Astrocyte (in vitro differentiated cells and primary cell): Measurements from ENCODE around the gene VGLL4. TPM values are rescaled to one million over a fixed set of nuclear protein-coding genes. Genes with fewer than 3 reads are reported as not detected.

Source experiments
- DNase-seq: peaks from one replicate; pipeline ENCODE4 v3.0.0-alpha.2; 2010; ENCODE audit warnings: low read depth
- FAIRE-seq: peaks from 2 replicates; lab custom pipeline; 2011; peaks lifted over from hg19 to GRCh38; lab: Jason Lieb, UNC
- H2AFZ ChIP-seq: 2 replicates; pipeline ENCODE4 v1.6.0; 2012; ENCODE audit warnings: low read depth, low read length, inconsistent platforms
- H3K27ac ChIP-seq: 2 replicates; pipeline ENCODE4 v1.5.1; 2011; ENCODE audit warnings: low read depth, low read length, inconsistent platforms
- H3K27me3 ChIP-seq: 2 replicates; pipeline ENCODE4 v1.6.0; 2011; ENCODE audit warnings: low read length, inconsistent platforms; ENCODE audit not compliant: insufficient read depth
- H3K36me3 ChIP-seq: 2 replicates; pipeline ENCODE4 v1.5.1; 2011; ENCODE audit warnings: low read length, inconsistent platforms; ENCODE audit not compliant: insufficient read depth
- H3K4me1 ChIP-seq: 2 replicates; pipeline ENCODE4 v1.5.1; 2011; ENCODE audit warnings: low read length, inconsistent platforms; ENCODE audit not compliant: insufficient read depth
- H3K4me2 ChIP-seq: 2 replicates; pipeline ENCODE4 v1.6.0; 2012; ENCODE audit warnings: low read length, inconsistent platforms
- H3K4me3 ChIP-seq: 2 replicates; pipeline ENCODE4 v1.5.1; 2011; ENCODE audit warnings: low read depth, mild to moderate bottlenecking, low read length, inconsistent platforms; ENCODE audit not compliant: insufficient read depth
- H3K79me2 ChIP-seq: 2 replicates; pipeline ENCODE4 v1.6.0; 2012; ENCODE audit warnings: mild to moderate bottlenecking, low read length, inconsistent platforms; ENCODE audit not compliant: insufficient read depth
- H3K9ac ChIP-seq: 2 replicates; pipeline ENCODE4 v1.6.0; 2012; ENCODE audit warnings: mild to moderate bottlenecking, low read length, inconsistent platforms
- H3K9me3 ChIP-seq: 2 replicates; pipeline ENCODE4 v1.5.1; 2012; ENCODE audit warnings: low read depth, mild to moderate bottlenecking, low read length, inconsistent platforms; ENCODE audit not compliant: insufficient read depth
- H4K20me1 ChIP-seq: 2 replicates; pipeline ENCODE4 v1.6.0; 2012; ENCODE audit warnings: low read length, inconsistent platforms; ENCODE audit not compliant: insufficient read depth
- H3K27ac Mint-ChIP-seq: one replicate; pipeline ENCODE4 v1.8.0; 2021; ENCODE audit warnings: mild to moderate bottlenecking, mixed read lengths; ENCODE audit not compliant: unreplicated experiment
- H3K27me3 Mint-ChIP-seq: one replicate; pipeline ENCODE4 v1.8.0; 2021; ENCODE audit warnings: low read depth, mixed read lengths; ENCODE audit not compliant: unreplicated experiment
- H3K36me3 Mint-ChIP-seq: one replicate; pipeline ENCODE4 v1.8.0; 2021; ENCODE audit warnings: low read depth, mixed read lengths; ENCODE audit not compliant: unreplicated experiment
- H3K4me1 Mint-ChIP-seq: one replicate; pipeline ENCODE4 v1.8.0; 2021; ENCODE audit warnings: low read depth, mixed read lengths; ENCODE audit not compliant: unreplicated experiment
- H3K4me3 Mint-ChIP-seq: one replicate; pipeline ENCODE4 v1.8.0; 2021; ENCODE audit warnings: mild to moderate bottlenecking, moderate library complexity, mixed read lengths; ENCODE audit not compliant: unreplicated experiment
- H3K9me3 Mint-ChIP-seq: one replicate; pipeline ENCODE4 v1.8.0; 2021; ENCODE audit warnings: mild to moderate bottlenecking, mixed read lengths; ENCODE audit not compliant: unreplicated experiment
- EZH2 ChIP-seq: IDR thresholded peaks from 2 replicates; pipeline ENCODE4 v1.6.1; 2012; ENCODE audit warnings: mild to moderate bottlenecking, low read length, inconsistent platforms; ENCODE audit not compliant: insufficient read depth
- total RNA-seq: library from RNA; stranded (reverse); gene quantifications from 2 replicates; pipeline ENCODE4 v1.2.1, GENCODE V29; 2021
- TF ChIP-seq, protein P1 (sequence below): IDR thresholded peaks from 2 replicates; pipeline ENCODE4 v1.5.1; 2011; ENCODE audit warnings: low read depth, mild to moderate bottlenecking, inconsistent platforms, low read length, moderate library complexity; ENCODE audit not compliant: insufficient read depth

VGLL4 gene
- total RNA-seq, 1 donor from 2014 or later: 70.3 TPM

DNA sequence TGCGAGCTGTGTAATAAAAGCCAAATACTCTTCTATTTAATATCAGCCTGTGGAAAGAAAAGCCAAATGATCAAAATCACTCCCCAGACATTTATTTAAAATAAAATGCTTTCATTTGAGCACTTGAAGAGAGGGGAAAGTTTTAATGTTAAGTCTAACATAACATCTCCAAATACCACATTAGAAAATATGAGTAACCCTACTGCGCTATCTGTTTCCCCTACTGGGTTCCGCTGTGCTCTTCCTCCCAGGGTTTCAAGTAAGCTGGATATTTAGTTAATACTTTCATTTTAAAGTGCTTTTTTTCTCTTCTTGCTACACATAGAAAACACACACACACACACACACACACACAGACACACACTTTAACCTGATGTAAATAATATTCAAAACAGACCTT lies 6.7 kb upstream of the VGLL4 start:
- DNase-seq: no peak
- no peak for FAIRE-seq
- H3K27me3 Mint-ChIP-seq: no peaks in the 10 kb centered on the region
- H3K27ac ChIP-seq: no peak overlapping the region
- TF ChIP-seq, protein P1, sequence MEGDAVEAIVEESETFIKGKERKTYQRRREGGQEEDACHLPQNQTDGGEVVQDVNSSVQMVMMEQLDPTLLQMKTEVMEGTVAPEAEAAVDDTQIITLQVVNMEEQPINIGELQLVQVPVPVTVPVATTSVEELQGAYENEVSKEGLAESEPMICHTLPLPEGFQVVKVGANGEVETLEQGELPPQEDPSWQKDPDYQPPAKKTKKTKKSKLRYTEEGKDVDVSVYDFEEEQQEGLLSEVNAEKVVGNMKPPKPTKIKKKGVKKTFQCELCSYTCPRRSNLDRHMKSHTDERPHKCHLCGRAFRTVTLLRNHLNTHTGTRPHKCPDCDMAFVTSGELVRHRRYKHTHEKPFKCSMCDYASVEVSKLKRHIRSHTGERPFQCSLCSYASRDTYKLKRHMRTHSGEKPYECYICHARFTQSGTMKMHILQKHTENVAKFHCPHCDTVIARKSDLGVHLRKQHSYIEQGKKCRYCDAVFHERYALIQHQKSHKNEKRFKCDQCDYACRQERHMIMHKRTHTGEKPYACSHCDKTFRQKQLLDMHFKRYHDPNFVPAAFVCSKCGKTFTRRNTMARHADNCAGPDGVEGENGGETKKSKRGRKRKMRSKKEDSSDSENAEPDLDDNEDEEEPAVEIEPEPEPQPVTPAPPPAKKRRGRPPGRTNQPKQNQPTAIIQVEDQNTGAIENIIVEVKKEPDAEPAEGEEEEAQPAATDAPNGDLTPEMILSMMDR: no peak
- TF ChIP-seq EZH2: no peak
- H3K27me3 ChIP-seq: no peaks in the 10 kb centered on the region
- no peak overlapping the region for H3K27ac Mint-ChIP-seq
- no peak overlapping the region for H2AFZ ChIP-seq
- no peaks in the 10 kb centered on the region for H3K36me3 ChIP-seq
- no peaks in the 10 kb centered on the region for H3K36me3 Mint-ChIP-seq
- no peaks in the 10 kb centered on the region for H3K9me3 ChIP-seq
- H4K20me1 ChIP-seq: no peaks in the 10 kb centered on the region
- H3K4me1 ChIP-seq: peaks cover 5% of the 10 kb centered on the region
- no peaks in the 10 kb centered on the region for H3K9me3 Mint-ChIP-seq
- no peak overlapping the region for H3K9ac ChIP-seq
- no peak overlapping the region for H3K4me2 ChIP-seq
- H3K79me2 ChIP-seq: peaks cover 6% of the 10 kb centered on the region
- no peak overlapping the region for H3K4me3 Mint-ChIP-seq
- H3K4me1 Mint-ChIP-seq: peaks cover 3% of the 10 kb centered on the region
- no peak overlapping the region for H3K4me3 ChIP-seq

DNA sequence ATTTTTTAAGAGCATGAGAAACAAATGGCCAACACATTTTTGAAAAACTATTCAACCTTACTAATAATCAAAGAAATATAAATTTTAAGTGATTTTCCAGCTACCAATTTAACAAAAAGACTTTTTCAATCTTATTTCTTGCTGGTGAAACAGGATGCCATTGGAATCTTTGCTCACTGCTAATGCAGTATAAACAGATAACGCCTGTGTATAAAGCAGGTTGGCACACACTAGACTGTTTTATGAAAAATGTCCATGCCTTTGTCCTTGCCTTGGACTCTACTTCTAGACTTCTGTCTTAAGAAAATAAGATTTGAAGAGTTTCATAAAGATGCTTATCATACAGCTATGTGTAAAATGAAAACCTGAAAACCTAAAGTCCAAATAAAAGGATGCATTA lies 5.0 kb upstream of the VGLL4 start:
- Mint-ChIP-seq H3K9me3 (no peaks in the 10 kb centered on the region), H3K36me3 (no peaks in the 10 kb centered on the region)
- TF ChIP-seq, protein P1: no peak
- TF ChIP-seq EZH2: no peak

DNA sequence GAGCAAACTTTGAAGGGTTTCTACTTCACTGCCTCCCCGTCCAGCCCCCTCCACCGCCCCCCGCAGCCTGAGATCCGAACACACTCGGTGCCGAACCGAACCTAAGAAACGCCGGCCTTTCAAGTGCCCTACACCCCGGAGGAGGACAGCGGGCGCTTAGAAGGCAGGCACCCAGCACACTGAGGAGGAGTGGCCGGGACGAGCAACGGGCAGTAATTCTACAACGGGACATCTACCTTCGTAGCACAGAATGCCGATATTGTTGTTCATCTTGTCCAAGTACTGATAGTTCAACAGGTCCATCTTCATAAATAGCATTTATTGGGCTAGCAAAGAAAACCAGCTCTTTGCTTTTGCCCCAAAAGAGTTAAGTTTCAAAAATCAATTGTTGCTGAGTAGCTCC lies 513 bp downstream of the VGLL4 start:
- no peak for TF ChIP-seq EZH2
- TF ChIP-seq, protein P1: no peak
- FAIRE-seq: no peak
- Mint-ChIP-seq H3K4me3 (peak overlapping the region; percentile 95), H3K36me3 (peaks cover 3% of the 10 kb centered on the region), H3K9me3 (no peaks in the 10 kb centered on the region), H3K27ac (peak overlapping the region; percentile 99), H3K4me1 (peaks cover 26% of the 10 kb centered on the region), H3K27me3 (no peaks in the 10 kb centered on the region)
- Histone ChIP-seq H3K4me2 (peak overlapping the region; percentile 91), H3K9ac (peak overlapping the region; percentile 98), H3K9me3 (no peaks in the 10 kb centered on the region), H3K79me2 (peaks cover 56% of the 10 kb centered on the region), H3K27ac (peak overlapping the region; percentile 97), H3K36me3 (no peaks in the 10 kb centered on the region), H3K4me1 (peaks cover 34% of the 10 kb centered on the region), H4K20me1 (peaks cover 33% of the 10 kb centered on the region), H2AFZ (no peak overlapping the region), H3K4me3 (peak overlapping the region; percentile 94), H3K27me3 (no peaks in the 10 kb centered on the region)
- no peak for DNase-seq

More for the DNA sequence above, 5.0 kb upstream of the VGLL4 start:
- H2AFZ ChIP-seq: no peak overlapping the region
- H3K9me3 ChIP-seq: no peaks in the 10 kb centered on the region
- no peaks in the 10 kb centered on the region for H3K36me3 ChIP-seq
- H3K27ac ChIP-seq: no peak overlapping the region
- H4K20me1 ChIP-seq: no peaks in the 10 kb centered on the region
- H3K27me3 ChIP-seq: no peaks in the 10 kb centered on the region
- FAIRE-seq (no peak), DNase-seq (no peak)
- no peak overlapping the region for H3K27ac Mint-ChIP-seq
- peaks cover 6% of the 10 kb centered on the region for H3K79me2 ChIP-seq
- no peaks in the 10 kb centered on the region for H3K27me3 Mint-ChIP-seq
- no peak overlapping the region for H3K4me3 Mint-ChIP-seq
- peaks cover 5% of the 10 kb centered on the region for H3K4me1 Mint-ChIP-seq
- no peak overlapping the region for H3K9ac ChIP-seq
- peaks cover 9% of the 10 kb centered on the region for H3K4me1 ChIP-seq
- H3K4me3 ChIP-seq: no peak overlapping the region
- H3K4me2 ChIP-seq: no peak overlapping the region
